ENCODE results near the gene GALNT12.
A peak's percentile ranks its signal among the peaks of the same experiment; 100 is the strongest.

GALNT12 gene

GRCh38 chr9:98793031-98793430, 14.4 kb upstream of the GALNT12 start:
- no peaks in the 10 kb centered on the region for H3K36me3 ChIP-seq (ENCODE audit: insufficient read depth, low read length)
- H2AFZ ChIP-seq (ENCODE audit: low read length, unreplicated experiment): no peak overlapping the region
- H3K4me3 ChIP-seq (ENCODE audit: low read depth, low read length): no peak overlapping the region
- peaks cover 17% of the 10 kb centered on the region for H3K4me1 ChIP-seq (ENCODE audit: control insufficient read depth, insufficient read depth, low read length, unreplicated experiment)
- no peaks in the 10 kb centered on the region for H3K27me3 ChIP-seq (ENCODE audit: insufficient read depth, low read length)
- no peak overlapping the region for H3K27ac ChIP-seq (ENCODE audit: low read depth, low read length)
- H3K79me2 ChIP-seq (ENCODE audit: control insufficient read depth, insufficient read depth, low read length, unreplicated experiment): peaks cover 21% of the 10 kb centered on the region

GRCh38 chr9:98794802-98795201, 12.7 kb upstream of the GALNT12 start:
- peaks cover 17% of the 10 kb centered on the region for H3K4me1 ChIP-seq (ENCODE audit: control insufficient read depth, insufficient read depth, low read length, unreplicated experiment)
- H2AFZ ChIP-seq (ENCODE audit: low read length, unreplicated experiment): no peak overlapping the region
- H3K36me3 ChIP-seq (ENCODE audit: insufficient read depth, low read length): no peaks in the 10 kb centered on the region
- H3K79me2 ChIP-seq (ENCODE audit: control insufficient read depth, insufficient read depth, low read length, unreplicated experiment): peaks cover 21% of the 10 kb centered on the region
- peak overlapping the region; percentile 96; the same call in 1 of the 2 replicates for H3K4me3 ChIP-seq (ENCODE audit: low read depth, low read length)
- H3K27me3 ChIP-seq (ENCODE audit: insufficient read depth, low read length): no peaks in the 10 kb centered on the region
- no peak overlapping the region for H3K27ac ChIP-seq (ENCODE audit: low read depth, low read length)

DNA sequence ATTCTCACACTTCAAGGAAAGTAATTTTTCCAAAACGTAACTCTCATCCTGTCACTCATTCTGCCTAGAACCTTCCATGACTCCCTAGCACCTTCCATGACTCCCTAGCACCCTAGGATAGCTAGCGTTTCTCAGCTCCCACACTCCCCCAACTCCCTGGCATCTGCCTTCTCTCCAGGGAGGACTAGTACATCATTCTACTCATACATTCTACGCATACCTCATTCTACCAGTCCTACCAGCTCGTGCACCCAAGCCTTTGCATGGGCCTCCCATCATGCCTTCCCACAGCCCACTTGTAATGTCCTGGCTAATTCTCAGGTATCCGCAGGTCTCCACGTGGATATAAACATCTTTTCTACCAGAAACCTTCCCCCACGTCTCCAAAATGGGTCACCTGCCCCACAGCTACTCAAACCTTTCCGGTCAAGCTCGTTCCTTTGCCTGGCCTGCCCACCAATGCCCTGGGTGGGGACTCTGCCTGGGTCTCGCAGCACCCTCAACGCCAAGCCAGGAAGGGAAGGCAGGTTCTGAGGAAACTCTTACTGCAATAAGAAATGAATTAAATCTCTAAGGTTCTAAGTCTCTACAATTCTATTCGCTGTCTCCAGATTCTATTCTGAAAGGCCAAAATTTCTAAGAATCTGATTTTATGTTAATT, 12.0 kb upstream of the GALNT12 start:
- H3K4me3 ChIP-seq (ENCODE audit: low read depth, low read length): peak overlapping the region; percentile 96
- no peak overlapping the region for H2AFZ ChIP-seq (ENCODE audit: low read length, unreplicated experiment)
- H3K4me1 ChIP-seq (ENCODE audit: control insufficient read depth, insufficient read depth, low read length, unreplicated experiment): peaks cover 17% of the 10 kb centered on the region
- no peaks in the 10 kb centered on the region for H3K27me3 ChIP-seq (ENCODE audit: insufficient read depth, low read length)
- no peak overlapping the region for H3K27ac ChIP-seq (ENCODE audit: low read depth, low read length)
- H3K36me3 ChIP-seq (ENCODE audit: insufficient read depth, low read length): no peaks in the 10 kb centered on the region
- peaks cover 21% of the 10 kb centered on the region for H3K79me2 ChIP-seq (ENCODE audit: control insufficient read depth, insufficient read depth, low read length, unreplicated experiment)

GRCh38 chr9:98795970-98796363, 11.5 kb upstream of the GALNT12 start:
- H3K79me2 ChIP-seq (ENCODE audit: control insufficient read depth, insufficient read depth, low read length, unreplicated experiment): peaks cover 21% of the 10 kb centered on the region
- H3K36me3 ChIP-seq (ENCODE audit: insufficient read depth, low read length): no peaks in the 10 kb centered on the region
- no peaks in the 10 kb centered on the region for H3K27me3 ChIP-seq (ENCODE audit: insufficient read depth, low read length)
- no peak overlapping the region for H2AFZ ChIP-seq (ENCODE audit: low read length, unreplicated experiment)
- peaks cover 12% of the 10 kb centered on the region for H3K4me1 ChIP-seq (ENCODE audit: control insufficient read depth, insufficient read depth, low read length, unreplicated experiment)
- no peak overlapping the region for H3K27ac ChIP-seq (ENCODE audit: low read depth, low read length)
- peak overlapping the region; percentile 96 for H3K4me3 ChIP-seq (ENCODE audit: low read depth, low read length)

DNA sequence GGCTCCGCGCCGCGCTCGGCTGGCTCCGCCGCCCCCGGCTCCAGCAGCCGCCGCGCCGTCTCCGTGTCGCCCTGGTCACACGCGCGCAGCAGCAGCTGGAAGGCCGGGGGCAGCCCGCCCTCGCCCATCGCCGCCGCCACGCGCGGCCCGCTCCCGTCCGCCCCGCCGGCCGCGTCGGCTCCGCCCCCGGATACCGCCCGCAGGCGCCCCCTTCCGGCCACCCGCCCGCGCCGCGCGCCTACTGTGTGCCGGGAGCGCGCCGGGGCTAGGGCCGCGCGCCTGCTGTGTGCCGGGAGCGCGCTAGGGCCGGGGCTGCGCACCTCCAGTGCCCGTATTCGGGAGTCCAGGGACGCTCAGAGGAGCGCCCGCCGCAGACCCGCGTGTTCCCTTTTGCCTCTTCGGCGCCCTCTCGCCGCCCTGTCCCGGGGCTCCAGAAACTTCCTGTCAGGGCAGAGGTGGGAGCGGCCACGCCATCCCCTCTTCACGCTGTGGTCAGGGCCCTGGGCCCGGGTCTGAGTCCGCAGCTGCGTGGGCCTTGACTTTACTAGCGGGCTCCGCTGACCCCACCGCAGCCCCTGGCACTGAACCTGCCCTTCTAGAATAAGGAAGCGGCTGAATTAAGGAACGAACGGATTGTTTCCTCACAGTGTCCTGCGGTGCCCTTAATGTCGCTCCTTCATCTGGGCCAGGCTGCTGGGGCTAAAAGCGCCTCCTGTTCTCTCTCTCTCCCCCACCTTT, 10.9 kb upstream of the GALNT12 start, which contains the start of gene ANKS6:
ANKS6 (minus strand) TSS at position 192 of the 738 bp plus-strand sequence; CDS start at position 128, 64 bp downstream.
- Histone ChIP-seq H2AFZ (ENCODE audit: low read length, unreplicated experiment) (peak within 1 kb of the TSS; percentile 87), H3K27me3 (ENCODE audit: insufficient read depth, low read length) (no peaks in the 10 kb centered on the region), H3K36me3 (ENCODE audit: insufficient read depth, low read length) (no peaks in the 10 kb centered on the region), H3K27ac (ENCODE audit: low read depth, low read length) (no peak within 1 kb of the TSS), H3K4me1 (ENCODE audit: control insufficient read depth, insufficient read depth, low read length, unreplicated experiment) (peaks cover 7% of the 10 kb centered on the region), H3K4me3 (ENCODE audit: low read depth, low read length) (peak within 1 kb of the TSS; percentile 96), H3K79me2 (ENCODE audit: control insufficient read depth, insufficient read depth, low read length, unreplicated experiment) (peaks cover 19% of the 10 kb centered on the region)

DNA sequence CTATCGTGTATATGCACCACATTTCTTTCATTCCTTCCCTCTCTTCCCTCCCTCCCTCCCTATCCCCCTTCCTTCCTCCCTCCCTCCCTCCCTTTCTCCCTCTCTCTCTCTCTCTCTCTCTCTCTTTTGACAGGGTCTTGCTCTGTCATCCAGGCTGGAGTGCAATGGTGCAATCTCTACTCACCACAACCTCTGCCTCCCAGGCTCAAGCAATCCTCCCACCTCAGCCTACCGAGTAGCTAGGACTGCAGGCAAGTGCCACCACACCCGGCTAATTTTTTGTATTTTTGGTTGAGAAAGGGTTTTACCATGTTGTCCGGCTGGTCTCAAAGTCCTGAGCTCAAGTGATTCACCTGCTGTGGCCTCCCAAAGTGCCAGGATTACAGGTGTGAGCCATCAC, 10.0 kb upstream of the GALNT12 start:
- no peak overlapping the region for H3K4me3 ChIP-seq (ENCODE audit: low read depth, low read length)
- no peak overlapping the region for H2AFZ ChIP-seq (ENCODE audit: low read length, unreplicated experiment)
- peaks cover 15% of the 10 kb centered on the region for H3K79me2 ChIP-seq (ENCODE audit: control insufficient read depth, insufficient read depth, low read length, unreplicated experiment)
- H3K4me1 ChIP-seq (ENCODE audit: control insufficient read depth, insufficient read depth, low read length, unreplicated experiment): peaks cover 5% of the 10 kb centered on the region
- no peaks in the 10 kb centered on the region for H3K36me3 ChIP-seq (ENCODE audit: insufficient read depth, low read length)
- H3K27ac ChIP-seq (ENCODE audit: low read depth, low read length): no peak overlapping the region
- no peaks in the 10 kb centered on the region for H3K27me3 ChIP-seq (ENCODE audit: insufficient read depth, low read length)

DNA sequence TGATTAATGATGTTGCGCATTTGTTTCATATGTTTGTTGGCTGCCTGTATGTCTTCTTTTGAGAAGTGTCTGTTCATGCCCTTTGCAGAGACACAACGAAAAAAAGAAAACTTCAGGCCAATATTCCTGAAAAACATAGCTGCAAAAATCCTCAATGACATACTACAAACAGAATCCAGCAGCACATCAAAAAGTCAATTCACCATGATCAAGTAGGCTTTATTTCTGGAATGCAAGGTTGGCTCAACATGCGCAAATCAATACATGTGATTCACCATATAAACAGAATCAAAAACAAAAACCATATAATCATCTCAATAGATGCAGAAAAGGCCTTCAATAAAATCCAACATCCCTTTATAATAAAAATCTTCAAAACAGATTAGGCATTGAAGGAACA, 9.2 kb upstream of the GALNT12 start:
- peaks cover 5% of the 10 kb centered on the region for H3K4me1 ChIP-seq (ENCODE audit: control insufficient read depth, insufficient read depth, low read length, unreplicated experiment)
- H3K27ac ChIP-seq (ENCODE audit: low read depth, low read length): no peak overlapping the region
- H3K79me2 ChIP-seq (ENCODE audit: control insufficient read depth, insufficient read depth, low read length, unreplicated experiment): peaks cover 15% of the 10 kb centered on the region
- H2AFZ ChIP-seq (ENCODE audit: low read length, unreplicated experiment): no peak overlapping the region
- H3K36me3 ChIP-seq (ENCODE audit: insufficient read depth, low read length): no peaks in the 10 kb centered on the region
- no peak overlapping the region for H3K4me3 ChIP-seq (ENCODE audit: low read depth, low read length)
- H3K27me3 ChIP-seq (ENCODE audit: insufficient read depth, low read length): no peaks in the 10 kb centered on the region

- H3K27me3 ChIP-seq (ENCODE audit: insufficient read depth, low read length): no peaks in the 10 kb centered on the region
- no peak overlapping the region for H2AFZ ChIP-seq (ENCODE audit: low read length, unreplicated experiment)
- no peaks in the 10 kb centered on the region for H3K79me2 ChIP-seq (ENCODE audit: control insufficient read depth, insufficient read depth, low read length, unreplicated experiment)
- H3K4me3 ChIP-seq (ENCODE audit: low read depth, low read length): no peak overlapping the region
- H3K36me3 ChIP-seq (ENCODE audit: insufficient read depth, low read length): no peaks in the 10 kb centered on the region
- no peak overlapping the region for H3K27ac ChIP-seq (ENCODE audit: low read depth, low read length)
- no peaks in the 10 kb centered on the region for H3K4me1 ChIP-seq (ENCODE audit: control insufficient read depth, insufficient read depth, low read length, unreplicated experiment)
These were observed 5.9 kb upstream of the GALNT12 start for GRCh38 chr9:98801561-98801960.

- Histone ChIP-seq H2AFZ (ENCODE audit: low read length, unreplicated experiment) (no peak overlapping the region), H3K27me3 (ENCODE audit: insufficient read depth, low read length) (no peaks in the 10 kb centered on the region), H3K36me3 (ENCODE audit: insufficient read depth, low read length) (no peaks in the 10 kb centered on the region), H3K27ac (ENCODE audit: low read depth, low read length) (no peak overlapping the region), H3K4me1 (ENCODE audit: control insufficient read depth, insufficient read depth, low read length, unreplicated experiment) (peaks cover under 1% of the 10 kb centered on the region), H3K4me3 (ENCODE audit: low read depth, low read length) (no peak overlapping the region), H3K79me2 (ENCODE audit: control insufficient read depth, insufficient read depth, low read length, unreplicated experiment) (no peaks in the 10 kb centered on the region)
These were observed 5.5 kb upstream of the GALNT12 start for GRCh38 chr9:98801969-98802371.

DNA sequence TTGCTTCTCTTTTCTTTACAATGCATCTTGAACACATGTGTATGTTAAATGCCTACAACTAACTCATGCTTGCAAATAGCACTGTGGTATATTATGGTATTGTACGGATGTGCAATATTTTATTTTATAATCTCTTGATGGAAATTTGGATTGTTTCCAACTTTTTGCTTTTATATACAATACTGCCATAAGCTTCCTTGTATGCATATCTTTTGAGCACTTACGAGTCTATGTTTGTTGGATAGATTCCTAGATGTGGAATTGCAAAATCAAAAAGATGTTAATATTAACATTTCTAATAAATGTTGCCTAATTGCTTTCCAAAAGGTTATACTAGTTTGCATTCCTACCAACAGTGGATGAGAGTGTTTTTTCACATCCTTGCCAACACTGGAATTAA, 3.4 kb upstream of the GALNT12 start:
- no peaks in the 10 kb centered on the region for H3K27me3 ChIP-seq (ENCODE audit: insufficient read depth, low read length)
- peaks cover 8% of the 10 kb centered on the region for H3K4me1 ChIP-seq (ENCODE audit: control insufficient read depth, insufficient read depth, low read length, unreplicated experiment)
- no peaks in the 10 kb centered on the region for H3K36me3 ChIP-seq (ENCODE audit: insufficient read depth, low read length)
- H2AFZ ChIP-seq (ENCODE audit: low read length, unreplicated experiment): no peak overlapping the region
- H3K27ac ChIP-seq (ENCODE audit: low read depth, low read length): no peak overlapping the region
- H3K79me2 ChIP-seq (ENCODE audit: control insufficient read depth, insufficient read depth, low read length, unreplicated experiment): no peaks in the 10 kb centered on the region
- no peak overlapping the region for H3K4me3 ChIP-seq (ENCODE audit: low read depth, low read length)

Measured in ACC112 (cell line).